ENCODE results near the gene PRKAR1B. TPM values are rescaled to one million over a fixed set of nuclear protein-coding genes. Genes with fewer than 3 reads are reported as not detected.

Gene PRKAR1B
- total RNA-seq, 1 experiment from 2014 or later, result 43.3 TPM

GRCh38 chr7:691361-692045, 35.6 kb downstream of the PRKAR1B start:
- H4K8ac ChIP-seq (replicated peaks; ENCODE audit: insufficient read length, low read depth, low read length), result no peak overlapping the region
- H3K9me3 ChIP-seq (ENCODE audit: control insufficient read depth, low read depth, low read length), result peaks cover 7% of the 10 kb centered on the region
- Mint-ChIP-seq H3K4me1 (no peaks in the 10 kb centered on the region), H3K36me3 (ENCODE audit: insufficient read depth in 1 of 3, low read depth in 3 of 3) (peaks cover 56 to 78% (median 68%) of the 10 kb centered on the region in 3 experiments), H3K27me3 (ENCODE audit: low read depth) (no peaks in the 10 kb centered on the region; the same call in 1 of the 2 replicates), H3K27ac (peak overlapping the region in 1 of 3 experiments; percentile 59; a peak in 1 of 7 replicates), H3K9me3 (peaks cover 35 to 39% of the 10 kb centered on the region in 2 experiments), H3K4me3 (no peak overlapping the region)
- TF ChIP-seq CTCF (conservative IDR thresholded peaks at IDR 0.05), result no peak
- H2AFZ ChIP-seq (ENCODE audit: low read length), result no peak overlapping the region
- H2BK12ac ChIP-seq (ENCODE audit: insufficient read length, low read depth, low read length), result no peak overlapping the region
- no peak overlapping the region for H3K23ac ChIP-seq (ENCODE audit: insufficient read length, low read depth, low read length)
- H3K56ac ChIP-seq (ENCODE audit: insufficient read length, low read depth, low read length), result no peak overlapping the region
- H2BK5ac ChIP-seq (ENCODE audit: insufficient read length, low read length), result no peak overlapping the region
- no peak overlapping the region for H3K4ac ChIP-seq (ENCODE audit: low read depth, low read length)
- no peak overlapping the region for H3K14ac ChIP-seq (ENCODE audit: insufficient read depth, low read length)
- no peak overlapping the region for H2BK120ac ChIP-seq (ENCODE audit: low read depth, low read length, poor library complexity, severe bottlenecking)
- no peak overlapping the region for H2BK20ac ChIP-seq (ENCODE audit: low read depth, low read length, poor library complexity, severe bottlenecking)
- no peaks in the 10 kb centered on the region for H3K23me2 ChIP-seq (ENCODE audit: insufficient read length, low read depth, low read length, poor library complexity, severe bottlenecking)
- no peaks in the 10 kb centered on the region for H3K27me3 ChIP-seq (ENCODE audit: insufficient read depth, low read length)
- no peak overlapping the region for H4K91ac ChIP-seq (ENCODE audit: insufficient read length, low read depth, low read length)
- H2AK5ac ChIP-seq (ENCODE audit: insufficient read length, low read length), result no peak overlapping the region
- H3K9ac ChIP-seq (ENCODE audit: extremely low read depth, insufficient read length, low read length), result no peak overlapping the region
- no peaks in the 10 kb centered on the region; the same call in 1 of the 2 replicates for H3K79me2 ChIP-seq (ENCODE audit: insufficient read depth, low read length)
- no peaks in the 10 kb centered on the region for H4K20me1 ChIP-seq (ENCODE audit: control insufficient read depth, insufficient read depth, insufficient read length)
- H3K4me2 ChIP-seq (ENCODE audit: insufficient read depth, insufficient read length, low read length), result no peak overlapping the region
- peaks cover 3% of the 10 kb centered on the region for H3K79me1 ChIP-seq (ENCODE audit: insufficient read depth, low read depth, low read length, poor library complexity, severe bottlenecking)
- no peak overlapping the region for H3K27ac ChIP-seq (ENCODE audit: insufficient read length, low read depth, low read length)
- no peak for DNase-seq
- no peaks in the 10 kb centered on the region for H3K4me1 ChIP-seq (ENCODE audit: insufficient read depth, low read length)
- no CpG with 5 or more reads among the region's 25 CpGs for WGBS (ENCODE audit: extremely low coverage, insufficient read length, low lambda C conversion rate)
- H2BK15ac ChIP-seq (ENCODE audit: low read depth, low read length), result no peak overlapping the region
- no peak overlapping the region for H3K18ac ChIP-seq (ENCODE audit: insufficient read length, low read depth, low read length)
- H3T11ph ChIP-seq (ENCODE audit: low read length), result no peak overlapping the region
- H4K5ac ChIP-seq (ENCODE audit: insufficient read length, low read depth, low read length), result no peak overlapping the region
